Neuronal stem cell (in vitro differentiated cells): Measurements from ENCODE around the gene CBR4.
"Not testable (repeated sequence)": the region's sequence is repeated elsewhere in the genome, so short reads cannot be mapped to it uniquely, and the experiment has no call there.

Source experiments
- DNase-seq: peaks from one replicate; pipeline ENCODE4 v3.0.0-alpha.2; 2013; ENCODE audit warnings: low spot score
- H2AFZ ChIP-seq: one replicate; pipeline ENCODE4 v1.6.1; 2013; ENCODE audit warnings: mild to moderate bottlenecking, low read length, inconsistent platforms
- H2AK5ac ChIP-seq: 2 replicates; pipeline ENCODE4 v1.6.1; 2013; ENCODE audit warnings: low read depth, mild to moderate bottlenecking, inconsistent platforms, low read length, moderate library complexity, mixed read lengths
- H2BK120ac ChIP-seq: 2 replicates; pipeline ENCODE4 v1.6.1; 2013; ENCODE audit warnings: low read depth, mild to moderate bottlenecking, inconsistent platforms, low read length, moderate library complexity, mixed read lengths
- H2BK12ac ChIP-seq: one replicate; pipeline ENCODE4 v1.6.1; 2013; ENCODE audit warnings: low read length, inconsistent platforms
- H2BK15ac ChIP-seq: 2 replicates; pipeline ENCODE4 v1.6.1; 2013; ENCODE audit warnings: mild to moderate bottlenecking, low read length, inconsistent platforms, mixed read lengths
- H2BK5ac ChIP-seq: one replicate; pipeline ENCODE4 v1.6.1; 2013; ENCODE audit warnings: inconsistent platforms, mild to moderate bottlenecking, low read length, moderate library complexity
- H3K14ac ChIP-seq: one replicate; pipeline ENCODE4 v1.6.1; 2013; ENCODE audit warnings: low read length, inconsistent platforms
- H3K18ac ChIP-seq: 2 replicates; pipeline ENCODE4 v1.6.1; 2013; ENCODE audit warnings: low read length, inconsistent platforms
- H3K23ac ChIP-seq: 2 replicates; pipeline ENCODE4 v1.6.1; 2013; ENCODE audit warnings: low read depth, mild to moderate bottlenecking, mixed read lengths, low read length, inconsistent platforms; ENCODE audit not compliant: poor library complexity
- H3K27ac ChIP-seq: replicated peaks from 3 replicates; pipeline ENCODE4 v1.5.1; 2013; ENCODE audit warnings: low read length, inconsistent platforms
- H3K27me3 ChIP-seq, 3 experiments: 2 replicates each; pipeline ENCODE4 v1.6.1; 2013; ENCODE audit warnings: low read length in 3 of 3, mild to moderate bottlenecking in 2 of 3, inconsistent platforms in 1 of 3, low read depth in 1 of 3, mixed read lengths in 1 of 3, moderate library complexity in 1 of 3; ENCODE audit not compliant: control insufficient read depth in 3 of 3, insufficient read depth in 3 of 3
- H3K36me3 ChIP-seq, 2 donors: replicated peaks in 1 of 2; 2 replicates each; pipeline ENCODE4 v1.6.1; 2013; ENCODE audit warnings: low read length in 2 of 2; ENCODE audit not compliant: control insufficient read depth in 2 of 2, insufficient read depth in 2 of 2
- H3K4ac ChIP-seq: 2 replicates; pipeline ENCODE4 v1.6.1; 2013; ENCODE audit warnings: inconsistent platforms, mild to moderate bottlenecking, low read length, moderate library complexity
- H3K4me1 ChIP-seq, 2 donors: 1 replicate in 1 of 2; 2 replicates in 1 of 2; pipeline ENCODE4 v1.6.1; 2013; ENCODE audit warnings: low read length in 2 of 2, low read depth in 1 of 2; ENCODE audit not compliant: control insufficient read depth in 2 of 2, insufficient read depth in 1 of 2
- H3K4me2 ChIP-seq: one replicate; pipeline ENCODE4 v1.6.1; 2013; ENCODE audit warnings: mild to moderate bottlenecking, low read length, inconsistent platforms; ENCODE audit not compliant: insufficient read depth, poor library complexity, severe bottlenecking
- H3K4me3 ChIP-seq, 2 donors: 2 replicates each; pipeline ENCODE4 v1.5.1; 2013; ENCODE audit warnings: low read length in 2 of 2, mild to moderate bottlenecking in 2 of 2, inconsistent platforms in 1 of 2, moderate library complexity in 1 of 2
- H3K79me1 ChIP-seq: one replicate; pipeline ENCODE4 v1.6.1; 2013; ENCODE audit warnings: low read depth, mild to moderate bottlenecking, inconsistent platforms, low read length, moderate library complexity
- H3K9ac ChIP-seq: one replicate; pipeline ENCODE4 v1.6.1; 2013; ENCODE audit warnings: mild to moderate bottlenecking, low read depth, low read length, inconsistent platforms; ENCODE audit not compliant: poor library complexity
- H3K9me3 ChIP-seq, 2 donors: replicated peaks in 1 of 2; 2 replicates each; pipeline versions ENCODE3 to v1.6.1; 2013; ENCODE audit warnings: low read length in 2 of 2, mild to moderate bottlenecking in 2 of 2, inconsistent platforms in 1 of 2, low read depth in 1 of 2, mixed read lengths in 1 of 2, moderate library complexity in 1 of 2; ENCODE audit not compliant: control insufficient read depth in 2 of 2, insufficient read depth in 1 of 2
- H4K8ac ChIP-seq: one replicate; pipeline ENCODE4 v1.6.1; 2013; ENCODE audit warnings: low read depth, mild to moderate bottlenecking, inconsistent platforms, low read length, moderate library complexity
- H4K91ac ChIP-seq: one replicate; pipeline ENCODE4 v1.6.1; 2013; ENCODE audit warnings: low read length, low read depth, mild to moderate bottlenecking, inconsistent platforms; ENCODE audit not compliant: poor library complexity
- WGBS, 2 donors: extraction: QIAGEN DNeasy Blood & Tissue Kit; methylation state at CpG; one replicate each; pipeline ENCODE4 v1.1.7; 2013; ENCODE audit warnings: missing lambda C conversion rate in 2 of 2, mixed read lengths in 1 of 2; ENCODE audit not compliant: insufficient read length in 2 of 2, insufficient replicate concordance in 1 of 2; ENCODE audit errors: extremely low coverage in 2 of 2; 5-methylcytosine and 5-hydroxymethylcytosine counted together

The CBR4 gene

DNA sequence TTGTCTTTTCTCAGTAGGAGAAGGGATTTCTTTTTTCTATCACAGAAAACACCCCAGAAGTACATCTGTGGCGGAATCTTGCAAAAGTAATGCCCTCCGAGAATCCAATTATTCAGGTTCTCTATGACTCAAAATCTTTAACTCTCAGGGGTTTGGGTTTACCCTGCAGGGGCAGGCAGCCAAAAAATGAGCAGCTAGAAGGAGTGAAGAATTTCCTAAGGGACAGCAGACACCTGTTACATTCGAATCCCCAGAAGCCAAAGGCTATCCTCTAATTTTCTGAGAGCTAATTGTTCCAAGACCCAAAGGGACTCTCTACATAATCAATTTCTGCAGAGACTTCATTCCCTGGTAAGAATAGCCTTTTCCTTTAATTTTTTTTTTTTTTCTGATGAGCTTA lies 27.5 kb upstream of the CBR4 start:
- Histone ChIP-seq H2BK15ac (no peak overlapping the region), H2BK12ac (no peak overlapping the region), H4K8ac (no peak overlapping the region), H4K91ac (no peak overlapping the region), H3K4me1 (peaks cover 0 to 5% of the 10 kb centered on the region in 2 donors), H3K27me3 (no peaks in the 10 kb centered on the region), H3K79me1 (no peaks in the 10 kb centered on the region), H2BK120ac (no peak overlapping the region), H2AFZ (no peak overlapping the region), H3K4me3 (no peak overlapping the region), H2AK5ac (no peak overlapping the region), H3K9me3 (no peaks in the 10 kb centered on the region), H3K9ac (no peak overlapping the region), H2BK5ac (no peak overlapping the region), H3K14ac (no peak overlapping the region), H3K27ac (no peak overlapping the region), H3K4me2 (no peak overlapping the region), H3K23ac (no peak overlapping the region), H3K36me3 (no peaks in the 10 kb centered on the region), H3K4ac (no peak overlapping the region), H3K18ac (no peak overlapping the region)
- no CpG with 5 or more reads among the region's 3 CpGs for WGBS, 2 donors
- no peak for DNase-seq

GRCh38 chr4:169035871-169036620 lies 26.0 kb upstream of the CBR4 start:
- H3K36me3 ChIP-seq, H3K9me3 ChIP-seq, H3K27ac ChIP-seq, H3K14ac ChIP-seq, H3K4me3 ChIP-seq, H3K4me1 ChIP-seq, H3K18ac ChIP-seq, H4K8ac ChIP-seq, DNase-seq, H3K79me1 ChIP-seq, H3K9ac ChIP-seq, H2BK120ac ChIP-seq, H3K4ac ChIP-seq, H2AK5ac ChIP-seq, H2BK12ac ChIP-seq, H3K4me2 ChIP-seq, H3K27me3 ChIP-seq, H2BK5ac ChIP-seq, H4K91ac ChIP-seq, H3K23ac ChIP-seq, H2BK15ac ChIP-seq, H2AFZ ChIP-seq: not testable (repeated sequence)
- WGBS, 2 donors: no CpG with 5 or more reads among the region's 35 CpGs

- no peak for DNase-seq
- Histone ChIP-seq H3K79me1 (no peaks in the 10 kb centered on the region), H3K4me2 (no peak overlapping the region), H4K8ac (no peak overlapping the region), H3K18ac (no peak overlapping the region), H2BK15ac (no peak overlapping the region), H3K4me1 (peaks cover 2 to 4% of the 10 kb centered on the region in 2 donors), H2BK120ac (no peak overlapping the region), H3K4ac (no peak overlapping the region), H3K4me3 (no peak overlapping the region), H3K9me3 (no peaks in the 10 kb centered on the region), H3K27me3 (no peaks in the 10 kb centered on the region), H2AFZ (peak overlapping the region; percentile 37), H3K14ac (no peak overlapping the region), H2BK12ac (no peak overlapping the region), H2BK5ac (no peak overlapping the region), H2AK5ac (no peak overlapping the region), H4K91ac (no peak overlapping the region), H3K27ac (no peak overlapping the region), H3K36me3 (no peaks in the 10 kb centered on the region), H3K9ac (no peak overlapping the region), H3K23ac (no peak overlapping the region)
- no CpG with 5 or more reads among the region's 6 CpGs for WGBS, 2 donors
These were observed 23.6 kb upstream of the CBR4 start for GRCh38 chr4:169033660-169034059.

GRCh38 chr4:169032883-169033645 lies 23.0 kb upstream of the CBR4 start:
- Histone ChIP-seq H3K18ac (no peak overlapping the region), H3K79me1 (no peaks in the 10 kb centered on the region), H2AK5ac (no peak overlapping the region), H3K4ac (no peak overlapping the region), H4K91ac (no peak overlapping the region), H3K4me1 (peaks cover 2 to 4% of the 10 kb centered on the region in 2 donors), H3K4me3 (no peak overlapping the region), H3K27me3 (no peaks in the 10 kb centered on the region), H2BK12ac (no peak overlapping the region), H3K9me3 (peaks cover 0 to under 1% of the 10 kb centered on the region in 2 donors), H2BK15ac (no peak overlapping the region), H3K27ac (no peak overlapping the region), H3K36me3 (no peaks in the 10 kb centered on the region), H2BK120ac (no peak overlapping the region), H2AFZ (no peak overlapping the region), H4K8ac (no peak overlapping the region), H3K14ac (no peak overlapping the region), H3K23ac (no peak overlapping the region), H2BK5ac (no peak overlapping the region), H3K4me2 (no peak overlapping the region), H3K9ac (no peak overlapping the region)
- no peak for DNase-seq
- no CpG with 5 or more reads among the region's 5 CpGs for WGBS, 2 donors
